ENCODE measurements around the gene CPED1.

DNA sequence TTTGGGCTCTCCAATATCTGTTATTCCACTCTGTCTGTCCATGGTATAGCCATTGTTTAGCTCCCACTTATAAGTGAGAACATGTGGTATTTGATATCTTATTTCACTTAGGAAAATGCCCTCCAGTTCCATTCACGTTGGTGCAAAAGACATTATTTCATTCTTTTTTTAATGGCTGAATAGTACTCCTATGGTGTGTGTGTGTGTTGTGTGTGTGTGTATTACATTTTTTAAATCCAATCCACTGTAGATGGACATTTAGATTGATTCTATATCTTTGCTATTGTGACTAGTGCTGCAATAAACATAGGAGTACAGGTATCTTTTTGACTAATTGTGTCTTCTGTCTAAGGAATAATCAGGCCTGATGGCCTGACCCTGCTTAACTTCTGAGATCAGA, 7.4 kb upstream of the CPED1 start:
- TF ChIP-seq CTCF (IDR thresholded peaks at IDR 0.05) = no peak
- no peak for TF ChIP-seq POLR2A (IDR thresholded peaks at IDR 0.05)
- TF ChIP-seq POLR2AphosphoS5 (IDR thresholded peaks at IDR 0.05) = no peak

All from transverse colon (tissue), 4 donors.